Ovary (tissue), 3 donors: ENCODE data around the gene BCL2L13.

Experiments
- POLR2A ChIP-seq: fragments of 450-650 bp; IDR thresholded peaks from one replicate; pipeline ENCODE4 v1.6.1; 2017; ENCODE audit warnings: antibody characterized with exemption, mild to moderate bottlenecking, moderate library complexity
- TF ChIP-seq, protein P1 (sequence below), 3 donors: fragments of 450-650 bp in 2 of 3; fragments of 200-600 bp in 1 of 3; IDR thresholded peaks; one replicate each; pipeline versions ENCODE4 v1.5.1 to v1.8.0; 2016 to 2022; ENCODE audit warnings: antibody characterized with exemption in 3 of 3, mild to moderate bottlenecking in 1 of 3
- donor health status: DM: no; HTN: no; CAD: no.

GRCh38 chr22:17728786-17729185, 90.2 kb downstream of the BCL2L13 start:
- TF ChIP-seq, protein P1, sequence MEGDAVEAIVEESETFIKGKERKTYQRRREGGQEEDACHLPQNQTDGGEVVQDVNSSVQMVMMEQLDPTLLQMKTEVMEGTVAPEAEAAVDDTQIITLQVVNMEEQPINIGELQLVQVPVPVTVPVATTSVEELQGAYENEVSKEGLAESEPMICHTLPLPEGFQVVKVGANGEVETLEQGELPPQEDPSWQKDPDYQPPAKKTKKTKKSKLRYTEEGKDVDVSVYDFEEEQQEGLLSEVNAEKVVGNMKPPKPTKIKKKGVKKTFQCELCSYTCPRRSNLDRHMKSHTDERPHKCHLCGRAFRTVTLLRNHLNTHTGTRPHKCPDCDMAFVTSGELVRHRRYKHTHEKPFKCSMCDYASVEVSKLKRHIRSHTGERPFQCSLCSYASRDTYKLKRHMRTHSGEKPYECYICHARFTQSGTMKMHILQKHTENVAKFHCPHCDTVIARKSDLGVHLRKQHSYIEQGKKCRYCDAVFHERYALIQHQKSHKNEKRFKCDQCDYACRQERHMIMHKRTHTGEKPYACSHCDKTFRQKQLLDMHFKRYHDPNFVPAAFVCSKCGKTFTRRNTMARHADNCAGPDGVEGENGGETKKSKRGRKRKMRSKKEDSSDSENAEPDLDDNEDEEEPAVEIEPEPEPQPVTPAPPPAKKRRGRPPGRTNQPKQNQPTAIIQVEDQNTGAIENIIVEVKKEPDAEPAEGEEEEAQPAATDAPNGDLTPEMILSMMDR (IDR thresholded peaks at IDR 0.05): no peak
- no peak for TF ChIP-seq POLR2A
